ENCODE results near the gene NUP210L.

- no peak for TF ChIP-seq CTCF (conservative IDR thresholded peaks at IDR 0.05; ENCODE audit: low read length)
- TF ChIP-seq EZH2phosphoT487 (IDR thresholded peaks at IDR 0.05; ENCODE audit: borderline replicate concordance), result no peak
Observed at GRCh38 chr1:153951801-153952200, 203.1 kb downstream of the NUP210L start.
